PFSK-1 (cell line): ENCODE results near the gene ZBTB1.

Experiments used
- FOXP2 ChIP-seq: optimal IDR thresholded peaks from 2 replicates; pipeline ENCODE3; 2011; ENCODE audit warnings: borderline replicate concordance, control low read depth, inconsistent platforms; ENCODE audit not compliant: insufficient read depth; ENCODE audit errors: extremely low read length, extremely low read depth
- POLR2AphosphoS5 ChIP-seq: IDR thresholded peaks from 2 replicates; pipeline ENCODE4 v1.6.1; 2012; ENCODE audit warnings: low read depth, mild to moderate bottlenecking, control low read depth, low read length, moderate library complexity
- REST ChIP-seq, 2 experiments: IDR thresholded peaks; 2 replicates each; pipeline versions ENCODE4 v1.6.1 to v1.8.0; 2011 to 2012; ENCODE audit warnings: low read depth in 2 of 2, low read length in 2 of 2, control low read depth in 1 of 2, inconsistent platforms in 1 of 2, mild to moderate bottlenecking in 1 of 2, moderate library complexity in 1 of 2; ENCODE audit not compliant: insufficient read depth in 1 of 2
- SIN3A ChIP-seq: IDR thresholded peaks from 2 replicates; pipeline ENCODE4 v1.6.1; 2012; ENCODE audit warnings: mild to moderate bottlenecking, low read length, moderate library complexity, borderline replicate concordance; ENCODE audit not compliant: insufficient read depth
- TAF1 ChIP-seq: IDR thresholded peaks from 2 replicates; pipeline ENCODE4 v1.6.1; 2012; ENCODE audit warnings: low read length, control low read depth, borderline replicate concordance; ENCODE audit not compliant: insufficient read depth

ZBTB1 gene

GRCh38 chr14:64475585-64476273 is 28.8 kb upstream of the ZBTB1 start:
- TF ChIP-seq REST (IDR thresholded peaks at IDR 0.05; ENCODE audit: insufficient read depth in 1 of 2, low read depth in 2 of 2, low read length in 2 of 2) = no peak

GRCh38 chr14:64476438-64476837 is 28.1 kb upstream of the ZBTB1 start:
- no peak for TF ChIP-seq REST (IDR thresholded peaks at IDR 0.05; ENCODE audit: insufficient read depth in 1 of 2, low read depth in 2 of 2, low read length in 2 of 2)
- no peak for TF ChIP-seq TAF1
- TF ChIP-seq FOXP2 = no peak
- TF ChIP-seq POLR2AphosphoS5 = no peak
- TF ChIP-seq SIN3A = no peak

- TF ChIP-seq REST (IDR thresholded peaks at IDR 0.05; ENCODE audit: insufficient read depth in 1 of 2, low read depth in 2 of 2, low read length in 2 of 2) (no peak), FOXP2 (no peak), SIN3A (no peak), POLR2AphosphoS5 (no peak), TAF1 (no peak)
Measured at GRCh38 chr14:64478634-64479250, 25.8 kb upstream of the ZBTB1 start.

DNA sequence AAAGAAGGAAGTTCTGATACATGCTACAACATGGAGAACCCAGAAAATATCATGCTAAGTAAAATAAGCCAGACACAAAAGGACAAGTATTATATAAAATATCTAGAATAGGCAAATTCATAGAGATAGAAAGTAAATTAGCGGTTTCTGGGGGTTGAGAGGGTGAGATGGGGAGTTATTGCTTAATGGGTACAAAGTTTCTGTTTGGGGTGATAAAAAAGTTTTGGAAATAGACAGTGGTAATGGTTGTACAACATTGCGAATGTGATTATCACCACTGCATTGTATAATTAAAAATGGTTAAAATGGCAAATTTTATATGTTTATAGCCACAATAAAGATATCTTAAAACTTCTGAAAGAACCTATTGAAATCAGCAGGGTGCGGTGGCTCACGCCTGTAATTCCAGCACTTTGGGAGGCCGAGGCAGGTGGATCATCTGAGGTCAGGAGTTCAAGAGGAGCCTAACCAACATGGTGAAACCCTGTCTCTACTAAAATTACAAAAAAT is 15.9 kb upstream of the ZBTB1 start:
- TF ChIP-seq POLR2AphosphoS5 = no peak

- no peak for TF ChIP-seq TAF1
- no peak for TF ChIP-seq REST (IDR thresholded peaks at IDR 0.05; ENCODE audit: insufficient read depth in 1 of 2, low read depth in 2 of 2, low read length in 2 of 2)
- TF ChIP-seq POLR2AphosphoS5 = no peak
- no peak for TF ChIP-seq SIN3A
- TF ChIP-seq FOXP2 = no peak
Measured at GRCh38 chr14:64491637-64492036, 12.9 kb upstream of the ZBTB1 start.
